Caco-2 (cell line): ENCODE data around the gene CASP9. TPM values are rescaled to one million over a fixed set of nuclear protein-coding genes. Genes with fewer than 3 reads are reported as not detected.

Source experiments
- BruUV-seq: library from RNA; stranded (reverse); fragments of 400-500 nt; replicated peaks from 2 replicates; lab custom pipeline; 2021; lab: Mats Ljungman, UMichigan
- CTCF ChIA-PET: fragments of 300-600 bp; sonication (Branson Sonifier 250); formaldehyde crosslinking; loops from one replicate; lab custom pipeline; 2022; ENCODE audit warnings: antibody characterized with exemption; lab: Charles Lee
- POLR2A ChIA-PET: fragments of 300-600 bp; sonication (Branson Sonifier 250); formaldehyde crosslinking; loops from one replicate; lab custom pipeline; 2022; ENCODE audit warnings: antibody characterized with exemption; lab: Charles Lee
- DNase-seq, 2 experiments: peaks; one replicate each; pipeline versions ENCODE4 v3.0.0 to v3.0.0-alpha.2; 2020 to 2022
- H3K27me3 ChIP-seq: replicated peaks from 2 replicates; pipeline ENCODE4 v1.6.0; 2011; ENCODE audit warnings: low read length; ENCODE audit not compliant: control insufficient read depth, insufficient read depth
- H3K36me3 ChIP-seq: 2 replicates; pipeline ENCODE4 v1.5.1; 2011; ENCODE audit warnings: low read length; ENCODE audit not compliant: control insufficient read depth, insufficient read depth
- H3K4me1 ChIP-seq: fragments of 250-450 bp; sonication (Bioruptor Pico); 2 replicates; pipeline ENCODE4 v1.5.1; 2020; ENCODE audit warnings: mild to moderate bottlenecking
- H3K4me3 ChIP-seq: 2 replicates; pipeline ENCODE4 v1.5.1; 2011; ENCODE audit warnings: low read depth, mild to moderate bottlenecking, control low read depth, low read length
- H3K9me3 ChIP-seq: fragments of 250-450 bp; sonication (Bioruptor Pico); 2 replicates; pipeline ENCODE4 v1.5.1; 2020; ENCODE audit warnings: mild to moderate bottlenecking, moderate library complexity
- H3K27ac Mint-ChIP-seq: one replicate; pipeline ENCODE4 v1.8.0; 2022; ENCODE audit warnings: mixed read lengths; ENCODE audit not compliant: unreplicated experiment
- H3K27me3 Mint-ChIP-seq: one replicate; pipeline ENCODE4 v1.8.0; 2022; ENCODE audit warnings: mixed read lengths; ENCODE audit not compliant: insufficient read depth, unreplicated experiment
- H3K36me3 Mint-ChIP-seq: one replicate; pipeline ENCODE4 v1.8.0; 2022; ENCODE audit warnings: mild to moderate bottlenecking, mixed read lengths; ENCODE audit not compliant: insufficient read depth, unreplicated experiment
- H3K4me1 Mint-ChIP-seq: one replicate; pipeline ENCODE4 v1.8.0; 2022; ENCODE audit warnings: low read depth, mixed read lengths; ENCODE audit not compliant: unreplicated experiment
- H3K4me3 Mint-ChIP-seq: one replicate; pipeline ENCODE4 v1.8.0; 2022; ENCODE audit warnings: mild to moderate bottlenecking, moderate library complexity, mixed read lengths; ENCODE audit not compliant: unreplicated experiment
- H3K9me3 Mint-ChIP-seq: one replicate; pipeline ENCODE4 v1.8.0; 2022; ENCODE audit warnings: mixed read lengths; ENCODE audit not compliant: unreplicated experiment
- intact Hi-C: fragments of 100-400 bp; cut with micrococcal nuclease; formaldehyde crosslinking; loops from one replicate; pipeline ENCODE4 v1.10.0; 2022; ENCODE audit not compliant: unreplicated experiment
- total RNA-seq: library from RNA; stranded (reverse); gene quantifications from 2 replicates; pipeline ENCODE4 v1.2.3, GENCODE V29; 2022
- TF ChIP-seq, protein P1 (sequence below), 2 experiments: fragments of 200-600 bp in 1 of 2; IDR thresholded peaks; 1 replicate in 1 of 2; 2 replicates in 1 of 2; pipeline versions ENCODE4 v1.5.1 to v1.8.0; 2011 to 2022; ENCODE audit warnings: antibody characterized with exemption in 1 of 2, control low read depth in 1 of 2, inconsistent platforms in 1 of 2, low read depth in 1 of 2, low read length in 1 of 2, mild to moderate bottlenecking in 1 of 2, moderate library complexity in 1 of 2; ENCODE audit not compliant: insufficient read depth in 1 of 2, severe bottlenecking in 1 of 2, unreplicated experiment in 1 of 2

The CASP9 gene
- total RNA-seq, 1 experiment from 2014 or later: 9.9 TPM

DNA sequence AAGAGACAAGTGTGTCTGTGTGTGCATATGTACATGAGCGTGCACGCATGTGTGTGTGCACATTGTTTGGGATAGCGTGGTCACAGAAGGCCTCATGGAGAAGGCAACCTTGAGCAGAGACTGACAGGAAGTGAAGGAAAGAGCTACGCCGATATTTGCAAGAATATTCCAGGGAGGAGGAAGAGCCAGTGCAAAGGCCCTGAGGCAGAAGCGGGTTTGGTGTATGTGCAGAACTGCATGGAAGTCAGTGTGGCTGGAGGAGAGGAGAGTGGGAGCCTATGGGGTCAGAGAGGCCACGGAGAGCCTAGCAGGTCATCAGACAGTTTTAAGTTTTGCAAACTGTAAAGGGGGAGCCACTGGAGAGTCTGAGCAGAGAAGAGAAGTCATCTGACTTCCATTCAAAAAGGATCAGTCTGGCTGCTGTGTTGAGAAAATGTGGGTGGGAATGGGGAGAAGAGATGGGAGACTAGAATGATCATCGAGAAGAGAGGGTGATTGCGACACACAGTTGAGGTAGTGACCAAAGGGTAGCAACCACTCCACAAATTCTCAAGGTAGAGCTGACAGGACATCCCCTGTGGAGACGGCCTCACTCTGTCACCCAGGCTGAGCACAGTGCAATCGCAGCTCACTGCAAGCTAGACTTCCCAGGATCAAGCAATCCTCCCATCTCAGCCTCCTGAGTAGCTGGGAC is 44.2 kb downstream of the CASP9 start:
- intact Hi-C loops: no loop called here
- CTCF ChIA-PET: no interaction called here
- POLR2A ChIA-PET: no interaction called here

GRCh38 chr1:15477646-15478212 is 46.3 kb downstream of the CASP9 start:
- no peaks in the 10 kb centered on the region for H3K9me3 ChIP-seq
- no peak overlapping the region for H3K4me3 Mint-ChIP-seq
- H3K36me3 Mint-ChIP-seq: no peaks in the 10 kb centered on the region
- no peaks in the 10 kb centered on the region for H3K4me1 ChIP-seq
- TF ChIP-seq, protein P1, sequence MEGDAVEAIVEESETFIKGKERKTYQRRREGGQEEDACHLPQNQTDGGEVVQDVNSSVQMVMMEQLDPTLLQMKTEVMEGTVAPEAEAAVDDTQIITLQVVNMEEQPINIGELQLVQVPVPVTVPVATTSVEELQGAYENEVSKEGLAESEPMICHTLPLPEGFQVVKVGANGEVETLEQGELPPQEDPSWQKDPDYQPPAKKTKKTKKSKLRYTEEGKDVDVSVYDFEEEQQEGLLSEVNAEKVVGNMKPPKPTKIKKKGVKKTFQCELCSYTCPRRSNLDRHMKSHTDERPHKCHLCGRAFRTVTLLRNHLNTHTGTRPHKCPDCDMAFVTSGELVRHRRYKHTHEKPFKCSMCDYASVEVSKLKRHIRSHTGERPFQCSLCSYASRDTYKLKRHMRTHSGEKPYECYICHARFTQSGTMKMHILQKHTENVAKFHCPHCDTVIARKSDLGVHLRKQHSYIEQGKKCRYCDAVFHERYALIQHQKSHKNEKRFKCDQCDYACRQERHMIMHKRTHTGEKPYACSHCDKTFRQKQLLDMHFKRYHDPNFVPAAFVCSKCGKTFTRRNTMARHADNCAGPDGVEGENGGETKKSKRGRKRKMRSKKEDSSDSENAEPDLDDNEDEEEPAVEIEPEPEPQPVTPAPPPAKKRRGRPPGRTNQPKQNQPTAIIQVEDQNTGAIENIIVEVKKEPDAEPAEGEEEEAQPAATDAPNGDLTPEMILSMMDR (IDR thresholded peaks at IDR 0.05; ENCODE audit: insufficient read depth in 1 of 2, low read depth in 1 of 2, low read length in 1 of 2, severe bottlenecking in 1 of 2, unreplicated experiment in 1 of 2): no peak
- ChIA-PET CTCF (no interaction called here), POLR2A (no interaction called here)
- BruUV-seq: no TSS peak
- no peak overlapping the region for H3K27ac Mint-ChIP-seq
- no peaks in the 10 kb centered on the region for H3K36me3 ChIP-seq
- no peak overlapping the region for H3K4me3 ChIP-seq
- no peaks in the 10 kb centered on the region for H3K27me3 Mint-ChIP-seq
- no peaks in the 10 kb centered on the region for H3K4me1 Mint-ChIP-seq
- no peak for DNase-seq
- intact Hi-C loops: no loop called here
- no peaks in the 10 kb centered on the region for H3K27me3 ChIP-seq
- H3K9me3 Mint-ChIP-seq: no peaks in the 10 kb centered on the region

More for the DNA sequence above, 44.2 kb downstream of the CASP9 start:
- TF ChIP-seq, protein P1 (IDR thresholded peaks at IDR 0.05; ENCODE audit: insufficient read depth in 1 of 2, low read depth in 1 of 2, low read length in 1 of 2, severe bottlenecking in 1 of 2, unreplicated experiment in 1 of 2): no peak
- no peaks in the 10 kb centered on the region for H3K27me3 Mint-ChIP-seq
- H3K4me1 Mint-ChIP-seq: no peaks in the 10 kb centered on the region
- H3K4me1 ChIP-seq: no peaks in the 10 kb centered on the region
- DNase-seq: no peak
- H3K4me3 Mint-ChIP-seq: no peak overlapping the region
- no peak overlapping the region for H3K4me3 ChIP-seq
- no TSS peak for BruUV-seq
- H3K27me3 ChIP-seq: no peaks in the 10 kb centered on the region
- no peaks in the 10 kb centered on the region for H3K9me3 ChIP-seq
- H3K36me3 Mint-ChIP-seq: no peaks in the 10 kb centered on the region
- no peaks in the 10 kb centered on the region for H3K36me3 ChIP-seq
- H3K27ac Mint-ChIP-seq: no peak overlapping the region
- H3K9me3 Mint-ChIP-seq: no peaks in the 10 kb centered on the region

DNA sequence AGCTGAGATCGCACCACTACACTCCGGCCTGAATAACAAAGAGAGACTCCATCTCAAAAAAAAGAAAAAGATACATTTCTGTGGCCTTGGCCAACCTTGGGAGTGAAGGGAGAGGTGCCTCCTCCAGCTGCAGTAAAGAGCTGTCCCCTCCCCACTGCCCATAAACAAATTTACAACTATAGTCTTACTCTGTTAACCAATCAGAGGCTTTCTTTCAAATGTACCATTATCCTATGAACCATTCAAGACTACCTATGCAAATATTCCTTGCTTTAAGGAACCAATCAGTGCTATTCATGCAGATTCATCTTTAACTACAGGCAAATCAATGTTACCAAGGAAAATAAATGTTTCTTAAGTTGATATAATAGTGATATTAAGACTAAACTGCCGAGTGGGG is 47.1 kb downstream of the CASP9 start:
- intact Hi-C loops: no loop called here
- Mint-ChIP-seq H3K9me3 (no peaks in the 10 kb centered on the region), H3K27ac (no peak overlapping the region), H3K4me3 (no peak overlapping the region), H3K36me3 (no peaks in the 10 kb centered on the region), H3K27me3 (no peaks in the 10 kb centered on the region), H3K4me1 (no peaks in the 10 kb centered on the region)
- H3K4me3 ChIP-seq: no peak overlapping the region
- POLR2A ChIA-PET: no interaction called here
- no peaks in the 10 kb centered on the region for H3K36me3 ChIP-seq
- no peaks in the 10 kb centered on the region for H3K27me3 ChIP-seq
- no peaks in the 10 kb centered on the region for H3K9me3 ChIP-seq
- DNase-seq: no peak
- TF ChIP-seq, protein P1 (IDR thresholded peaks at IDR 0.05; ENCODE audit: insufficient read depth in 1 of 2, low read depth in 1 of 2, low read length in 1 of 2, severe bottlenecking in 1 of 2, unreplicated experiment in 1 of 2): no peak
- no TSS peak for BruUV-seq
- CTCF ChIA-PET: no interaction called here
- no peaks in the 10 kb centered on the region for H3K4me1 ChIP-seq
